Skeletal muscle tissue (tissue), 4 donors: ENCODE results near the gene ROPN1L. TPM values are rescaled to one million over a fixed set of nuclear protein-coding genes. Genes with fewer than 3 reads are reported as not detected.

Experiments
- H3K27ac ChIP-seq: one replicate; pipeline ENCODE4 v1.7.0; 2013; ENCODE audit warnings: mild to moderate bottlenecking, low read depth, low read length, inconsistent platforms
- H3K27me3 ChIP-seq, 3 donors: one replicate each; pipeline ENCODE4 v1.7.0; 2013; ENCODE audit warnings: low read length in 3 of 3; ENCODE audit not compliant: control insufficient read depth in 3 of 3, insufficient read depth in 3 of 3
- H3K36me3 ChIP-seq, 3 donors: one replicate each; pipeline ENCODE4 v1.7.0; 2013; ENCODE audit warnings: low read length in 3 of 3; ENCODE audit not compliant: control insufficient read depth in 3 of 3, insufficient read depth in 3 of 3
- H3K4me1 ChIP-seq, 3 donors: one replicate each; pipeline ENCODE4 v1.7.0; 2013; ENCODE audit warnings: low read length in 3 of 3, mild to moderate bottlenecking in 3 of 3; ENCODE audit not compliant: control insufficient read depth in 3 of 3, insufficient read depth in 3 of 3
- H3K4me3 ChIP-seq, 3 donors: one replicate each; pipeline ENCODE4 v1.7.0; 2013; ENCODE audit warnings: low read length in 3 of 3
- H3K9ac ChIP-seq, 3 donors: one replicate each; pipeline ENCODE4 v1.7.0; 2013; ENCODE audit warnings: low read length in 3 of 3, mild to moderate bottlenecking in 3 of 3, moderate library complexity in 2 of 3, low read depth in 1 of 3
- H3K9me3 ChIP-seq, 3 donors: one replicate each; pipeline ENCODE4 v1.7.0; 2013; ENCODE audit warnings: low read length in 3 of 3; ENCODE audit not compliant: control insufficient read depth in 3 of 3
- total RNA-seq: library from RNA; depleted of rRNA; stranded (reverse); fragments of >200 nt; gene quantifications from one replicate; pipeline ENCODE4 v1.2.3, GENCODE V29; 2014
- donor health status: Osteomylitis.

The ROPN1L gene
- total RNA-seq, 1 donor from 2014 or later, result not detected

DNA sequence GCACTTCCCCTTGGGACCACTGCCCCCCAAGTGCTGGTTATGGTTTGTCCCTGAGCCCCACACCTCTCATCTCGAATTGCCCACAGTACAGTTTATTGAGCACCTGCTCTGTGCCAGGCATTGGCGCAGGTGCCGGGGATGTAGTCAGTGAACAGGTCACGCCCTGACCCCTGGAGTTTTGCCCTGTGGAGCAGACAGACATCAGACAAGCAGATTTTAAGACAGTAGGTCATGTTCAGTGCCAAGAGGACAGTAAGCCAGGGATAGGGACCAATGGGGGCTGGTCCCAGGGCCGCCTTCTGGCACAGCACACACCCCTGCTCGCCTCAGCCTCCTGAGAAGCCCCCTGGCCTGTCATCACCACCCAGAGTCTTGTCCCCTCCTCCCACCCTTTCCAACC lies 21.9 kb downstream of the ROPN1L start:
- Histone ChIP-seq H3K9ac (no peak overlapping the region), H3K36me3 (no peaks in the 10 kb centered on the region), H3K4me3 (no peak overlapping the region), H3K27ac (no peak overlapping the region), H3K27me3 (peaks cover 0 to 6% (median 0%) of the 10 kb centered on the region in 3 donors), H3K9me3 (no peaks in the 10 kb centered on the region), H3K4me1 (peaks cover 0 to 3% (median 2%) of the 10 kb centered on the region in 3 donors)

DNA sequence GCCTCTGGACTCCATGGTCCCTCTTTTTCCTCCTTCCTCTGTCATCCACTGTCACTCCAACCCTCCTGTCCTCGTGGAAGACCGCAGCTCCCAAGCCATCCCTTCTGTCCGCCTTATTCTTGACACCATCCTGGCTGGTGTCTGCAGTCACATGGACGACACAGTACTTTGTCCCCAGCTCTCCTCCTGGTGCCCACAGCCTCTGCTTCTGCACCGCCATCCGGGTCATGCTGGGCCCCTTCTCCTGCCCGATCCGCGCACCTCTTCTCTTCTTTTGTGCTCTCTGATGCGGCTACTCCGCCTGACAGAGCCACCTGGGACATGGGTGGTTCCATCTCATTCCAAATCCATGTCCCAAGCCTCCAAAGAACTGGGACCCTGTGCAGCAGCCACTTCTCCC lies 22.5 kb downstream of the ROPN1L start:
- H3K27me3 ChIP-seq, result peaks cover 0 to 6% (median 0%) of the 10 kb centered on the region in 3 donors
- no peak overlapping the region for H3K4me3 ChIP-seq
- H3K9me3 ChIP-seq, result no peaks in the 10 kb centered on the region
- no peaks in the 10 kb centered on the region for H3K36me3 ChIP-seq
- H3K4me1 ChIP-seq, result peaks cover 0 to 3% (median 2%) of the 10 kb centered on the region in 3 donors
- H3K27ac ChIP-seq, result no peak overlapping the region
- no peak overlapping the region for H3K9ac ChIP-seq

DNA sequence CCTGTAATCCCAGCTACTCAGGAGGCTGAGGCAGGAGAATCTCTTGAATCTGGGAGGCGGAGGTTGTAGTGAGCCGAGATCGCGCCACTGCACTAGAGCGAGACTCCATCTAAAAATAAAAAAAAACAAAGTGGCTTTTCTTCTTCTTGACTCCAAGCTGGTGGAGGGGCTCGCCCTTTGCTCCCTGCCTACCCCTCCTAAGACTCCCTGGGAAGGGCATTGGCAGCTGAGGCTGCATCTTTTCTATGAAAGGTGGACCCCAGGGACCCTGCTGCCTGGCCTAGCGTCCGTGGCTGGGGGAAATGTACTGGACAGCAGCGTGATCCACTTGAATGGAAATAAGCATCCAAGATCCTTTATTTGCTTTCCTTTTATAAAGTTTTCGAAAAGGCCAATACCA lies 24.0 kb downstream of the ROPN1L start:
- H3K9ac ChIP-seq, result no peak overlapping the region
- peaks cover 0 to 2% (median 0%) of the 10 kb centered on the region in 3 donors for H3K4me1 ChIP-seq
- H3K27ac ChIP-seq, result no peak overlapping the region
- no peaks in the 10 kb centered on the region for H3K36me3 ChIP-seq
- H3K27me3 ChIP-seq, result peaks cover 0 to 6% (median 0%) of the 10 kb centered on the region in 3 donors
- no peaks in the 10 kb centered on the region for H3K9me3 ChIP-seq
- no peak overlapping the region for H3K4me3 ChIP-seq

DNA sequence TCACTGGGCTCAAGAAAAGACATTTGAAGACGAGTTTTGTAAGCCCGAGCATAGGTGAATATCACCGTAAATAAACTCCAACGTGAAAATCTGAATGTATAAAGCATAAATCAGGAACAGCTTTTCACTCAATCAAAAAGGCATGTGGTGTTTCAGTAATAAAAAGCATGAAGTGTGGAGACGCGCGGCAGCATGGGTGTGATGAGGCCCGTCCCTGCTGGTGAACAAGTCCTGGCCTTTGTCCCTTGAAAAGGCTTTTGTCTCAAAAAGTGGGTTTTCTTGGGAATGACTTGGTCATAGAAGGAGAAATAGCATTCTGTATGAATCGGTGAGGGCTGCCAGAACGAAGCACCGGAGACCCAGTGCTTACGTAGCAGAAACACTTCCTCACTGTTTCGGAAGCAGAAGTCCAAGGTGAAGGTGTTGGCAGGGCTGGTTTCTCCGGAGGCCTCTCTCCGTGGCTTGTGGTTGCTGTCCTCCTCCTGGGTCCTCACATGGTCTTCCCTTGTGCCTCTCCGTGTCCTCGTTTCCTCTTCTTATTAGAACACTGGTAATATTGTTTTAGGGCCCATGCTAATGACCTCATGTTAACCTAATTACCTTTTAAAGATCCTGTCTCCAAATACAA lies 24.9 kb downstream of the ROPN1L start:
- Histone ChIP-seq H3K9ac (no peak overlapping the region), H3K27ac (no peak overlapping the region), H3K4me1 (peaks cover 0 to 2% (median 0%) of the 10 kb centered on the region in 3 donors), H3K9me3 (no peaks in the 10 kb centered on the region), H3K4me3 (no peak overlapping the region), H3K36me3 (no peaks in the 10 kb centered on the region), H3K27me3 (peaks cover 0 to 6% (median 0%) of the 10 kb centered on the region in 3 donors)

DNA sequence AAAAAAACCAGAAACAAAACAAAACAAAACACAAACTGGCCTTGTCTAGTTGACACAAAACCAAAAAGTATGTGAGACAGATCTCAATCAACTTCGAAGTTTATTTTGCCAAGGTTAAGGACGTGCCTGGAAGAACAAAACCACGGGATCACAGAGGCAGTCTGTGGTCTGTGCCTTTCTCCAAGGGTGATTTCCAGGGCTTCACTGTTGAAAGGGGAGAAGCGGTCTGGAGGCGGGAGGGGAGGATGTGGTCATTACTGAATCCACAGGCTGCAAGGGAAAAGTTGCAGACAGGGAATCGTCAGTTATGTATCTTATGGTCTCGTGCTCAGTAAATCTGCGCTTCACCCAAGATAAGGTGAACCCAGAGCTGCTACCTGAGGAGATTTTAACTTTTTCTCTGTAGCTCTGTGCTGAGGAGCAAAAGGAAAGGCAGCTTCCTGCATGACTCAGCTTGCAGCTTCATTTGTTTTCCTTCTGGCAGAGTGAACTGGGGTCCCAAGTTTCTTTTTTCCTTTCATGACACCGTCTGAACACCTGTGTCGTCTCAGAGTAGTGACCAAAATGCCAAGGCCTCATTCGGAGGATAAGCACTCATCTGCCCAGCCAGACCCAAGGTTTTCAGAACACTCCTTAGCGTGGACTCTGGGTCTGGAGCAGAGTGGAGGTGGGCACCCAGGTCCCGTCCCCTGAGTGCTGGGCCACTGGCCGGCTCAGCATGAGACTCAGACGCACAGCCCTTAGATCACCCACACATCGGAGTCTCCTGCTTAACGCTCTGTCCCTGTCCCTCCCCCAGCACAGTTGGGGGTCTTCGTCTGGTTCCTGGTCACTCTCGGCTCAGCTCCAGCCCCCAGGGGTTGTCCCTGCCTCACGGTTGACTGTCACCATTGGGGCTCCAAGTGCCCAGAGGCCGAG lies 25.9 kb downstream of the ROPN1L start:
- Histone ChIP-seq H3K9ac (no peak overlapping the region), H3K4me1 (peaks cover 0 to 2% (median 0%) of the 10 kb centered on the region in 3 donors), H3K27me3 (peaks cover 0 to 6% (median 0%) of the 10 kb centered on the region in 3 donors), H3K9me3 (no peaks in the 10 kb centered on the region), H3K27ac (no peak overlapping the region), H3K36me3 (no peaks in the 10 kb centered on the region), H3K4me3 (no peak overlapping the region)

DNA sequence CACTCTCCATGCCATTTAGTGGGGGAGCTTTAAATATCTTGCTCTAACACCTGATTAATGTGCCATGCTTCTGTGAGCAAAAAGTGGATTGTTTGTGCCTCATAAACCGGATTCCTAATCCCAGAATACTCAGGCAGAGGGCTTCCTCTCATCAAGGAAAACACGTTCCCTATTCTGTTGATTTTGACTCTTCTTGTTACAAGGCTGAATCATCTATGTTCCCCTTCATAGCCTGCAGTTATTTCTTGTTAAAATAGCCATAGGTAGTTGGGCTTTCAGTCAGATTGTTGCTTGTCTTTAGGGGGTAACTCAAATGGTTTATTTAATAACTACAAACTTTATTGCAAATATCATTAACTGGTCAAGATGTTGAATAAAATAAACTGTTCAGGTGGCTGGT lies 26.6 kb downstream of the ROPN1L start:
- H3K9ac ChIP-seq, result no peak overlapping the region
- H3K9me3 ChIP-seq, result no peaks in the 10 kb centered on the region
- H3K36me3 ChIP-seq, result no peaks in the 10 kb centered on the region
- peaks cover 0 to 6% (median 0%) of the 10 kb centered on the region in 3 donors for H3K27me3 ChIP-seq
- H3K4me1 ChIP-seq, result peaks cover 0 to 2% (median 0%) of the 10 kb centered on the region in 3 donors
- no peak overlapping the region for H3K27ac ChIP-seq
- H3K4me3 ChIP-seq, result no peak overlapping the region

DNA sequence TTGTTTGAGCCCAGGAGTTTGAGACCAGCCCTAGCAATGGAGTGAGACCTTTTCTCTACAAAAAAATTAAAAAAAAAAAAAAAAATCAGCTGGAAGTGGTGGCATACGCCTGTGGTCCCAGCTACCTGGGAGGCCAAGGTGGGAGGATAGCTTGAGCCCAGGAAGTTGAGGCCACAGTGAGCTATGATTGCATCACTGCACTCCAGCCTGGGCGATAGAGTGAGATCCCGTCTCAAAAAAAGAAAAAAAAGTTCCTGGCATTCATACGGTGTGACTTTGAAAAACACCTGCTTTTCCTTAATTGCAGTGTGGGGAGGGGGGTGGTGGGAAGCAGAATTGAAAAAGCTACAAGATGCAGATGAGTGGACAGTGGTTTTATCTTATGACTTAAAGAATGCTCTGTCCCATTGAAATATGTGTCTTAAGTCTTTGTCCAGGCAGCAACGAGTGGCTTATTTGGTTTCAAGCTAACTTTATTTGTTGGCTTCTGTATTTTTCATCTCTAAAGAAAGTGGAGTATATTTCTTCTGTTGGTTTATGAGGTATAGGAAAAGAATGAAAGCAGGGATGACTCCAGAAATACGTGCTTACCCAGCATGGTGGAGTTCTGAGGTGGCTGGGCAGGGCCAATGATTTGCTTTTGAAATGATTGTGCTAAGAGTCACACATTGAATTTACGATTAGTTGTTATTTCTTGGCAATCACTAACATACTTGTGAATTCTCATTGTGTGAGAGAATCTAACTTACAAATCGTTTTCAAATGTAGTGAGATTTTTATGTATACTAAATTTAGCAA lies 27.8 kb downstream of the ROPN1L start:
- Histone ChIP-seq H3K4me3 (no peak overlapping the region), H3K27ac (no peak overlapping the region), H3K9me3 (peaks cover 0 to 2% (median 0%) of the 10 kb centered on the region in 3 donors), H3K27me3 (no peaks in the 10 kb centered on the region), H3K36me3 (no peaks in the 10 kb centered on the region), H3K4me1 (peaks cover 0 to 2% (median 0%) of the 10 kb centered on the region in 3 donors), H3K9ac (no peak overlapping the region)

DNA sequence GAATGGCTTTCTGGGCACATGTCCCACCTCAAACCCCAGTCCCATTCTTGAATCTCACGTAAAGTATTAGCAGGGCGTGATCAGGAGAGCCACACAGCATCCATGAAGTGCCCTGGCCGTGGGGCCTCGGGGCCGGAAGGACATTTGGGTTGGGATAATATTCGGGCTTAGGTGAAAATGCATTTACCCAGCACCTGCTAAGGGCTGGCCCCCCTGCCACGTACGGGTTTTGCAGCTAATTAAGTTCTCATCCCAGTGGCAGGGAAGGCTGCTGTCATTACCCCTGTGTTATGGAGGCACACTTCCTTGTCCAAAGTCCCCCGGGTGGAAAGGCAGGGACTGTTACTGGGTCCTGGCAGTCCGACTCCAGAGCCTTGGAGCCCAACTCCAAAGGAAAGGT lies 29.0 kb downstream of the ROPN1L start:
- Histone ChIP-seq H3K4me3 (no peak overlapping the region), H3K27ac (no peak overlapping the region), H3K27me3 (no peaks in the 10 kb centered on the region), H3K36me3 (no peaks in the 10 kb centered on the region), H3K9me3 (peaks cover 1 to 3% (median 2%) of the 10 kb centered on the region in 3 donors), H3K9ac (no peak overlapping the region), H3K4me1 (peaks cover 0 to 2% (median 0%) of the 10 kb centered on the region in 3 donors)

DNA sequence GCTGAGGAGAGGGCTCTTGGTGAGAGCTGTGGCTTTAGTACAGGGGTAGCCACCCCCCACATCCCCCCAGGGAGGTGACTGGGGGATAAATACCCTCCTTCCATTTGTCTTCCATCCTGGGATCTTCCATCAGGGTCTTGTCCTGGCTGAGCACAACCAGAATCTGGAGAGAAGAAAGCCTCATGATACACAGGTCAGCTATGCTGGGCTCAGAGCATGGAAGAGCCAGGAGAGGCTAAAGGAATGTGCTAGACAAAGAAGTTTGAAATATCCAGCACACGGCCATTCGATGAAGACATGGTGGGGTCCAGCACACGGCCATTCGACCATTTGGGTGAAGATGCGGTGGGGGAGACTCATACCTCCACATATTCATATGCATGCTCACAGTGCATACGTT lies 30.0 kb downstream of the ROPN1L start:
- Histone ChIP-seq H3K9ac (no peak overlapping the region), H3K9me3 (peaks cover 3 to 8% (median 4%) of the 10 kb centered on the region in 3 donors)

More for the DNA sequence above, 30.0 kb downstream of the ROPN1L start:
- H3K27ac ChIP-seq, result no peak overlapping the region
- H3K36me3 ChIP-seq, result no peaks in the 10 kb centered on the region
- H3K27me3 ChIP-seq, result no peaks in the 10 kb centered on the region
- peaks cover 0 to 2% (median 0%) of the 10 kb centered on the region in 3 donors for H3K4me1 ChIP-seq
- H3K4me3 ChIP-seq, result no peak overlapping the region
